Activated CD8-positive, alpha-beta T cell treated with anti-CD3 and anti-CD28 coated beads for 36 hours (primary cell): ENCODE results near the gene PILRB. TPM values are rescaled to one million over a fixed set of nuclear protein-coding genes. Genes with fewer than 3 reads are reported as not detected.

Experiments used
- ATAC-seq: fragments of 200-7000 bp; cut with Tn5 transposase; one replicate; pipeline ENCODE4 v1.10.0; 2021; ENCODE audit warnings: mild to moderate bottlenecking, moderate library complexity
- CTCF ChIA-PET: fragments of 350-600 bp; sonication (Branson Sonifier 250); formaldehyde crosslinking; loops from one replicate; lab custom pipeline; 2021; ENCODE audit warnings: antibody characterized with exemption; lab: Charles Lee
- POLR2A ChIA-PET: fragments of 350-600 bp; sonication (Branson Sonifier 250); formaldehyde crosslinking; loops from one replicate; lab custom pipeline; 2021; ENCODE audit warnings: antibody characterized with exemption; lab: Charles Lee
- DNase-seq: peaks from one replicate; pipeline ENCODE4 v3.0.0-alpha.2; 2020
- H3K27ac Mint-ChIP-seq: one replicate; pipeline ENCODE4 v1.8.0; 2021; ENCODE audit warnings: mild to moderate bottlenecking, mixed read lengths
- H3K27me3 Mint-ChIP-seq: one replicate; pipeline ENCODE4 v1.8.0; 2021; ENCODE audit warnings: mixed read lengths
- H3K36me3 Mint-ChIP-seq: one replicate; pipeline ENCODE4 v1.8.0; 2021; ENCODE audit warnings: low read depth, mixed read lengths
- H3K4me1 Mint-ChIP-seq: one replicate; pipeline ENCODE4 v1.8.0; 2021; ENCODE audit warnings: low read depth, mixed read lengths
- H3K4me3 Mint-ChIP-seq: one replicate; pipeline ENCODE4 v1.8.0; 2021; ENCODE audit warnings: mild to moderate bottlenecking, moderate library complexity, mixed read lengths
- H3K9me3 Mint-ChIP-seq: one replicate; pipeline ENCODE4 v1.8.0; 2021; ENCODE audit warnings: mixed read lengths
- CTCF ChIP-seq: fragments of 200-600 bp; IDR thresholded peaks from one replicate; pipeline ENCODE4 v1.8.0; 2022; ENCODE audit warnings: antibody characterized with exemption, mild to moderate bottlenecking
- intact Hi-C: fragments of 100-400 bp; cut with micrococcal nuclease; formaldehyde crosslinking; loops from one replicate; pipeline ENCODE4 v1.10.0; 2022
- total RNA-seq, 2 experiments: library from RNA; stranded (reverse); gene quantifications; one replicate each; pipeline ENCODE4 v1.2.3, GENCODE V29; 2021

The PILRB gene
- total RNA-seq, 2 experiments from 2014 or later: 43.7 to 46.8 TPM

GRCh38 chr7:100415448-100415847 lies 57.5 kb downstream of the PILRB start:
- H3K9me3 Mint-ChIP-seq: no peaks in the 10 kb centered on the region
- no peaks in the 10 kb centered on the region for H3K36me3 Mint-ChIP-seq
- ChIA-PET POLR2A (interaction anchor here (0.9 to 1.1 kb wide), 2 partner anchors 10 to 13 kb away, joined by 3 read pairs; partner anchors contain the start of gene ZCWPW1), CTCF (interaction anchor here (1.0 to 2.3 kb wide), 3 partner anchors 8 to 283 kb away, joined by 4 to 16 read pairs (median 5); no protein-coding TSS in a partner anchor)
- no peaks in the 10 kb centered on the region for H3K27me3 Mint-ChIP-seq
- DNase-seq (no peak), ATAC-seq (no peak)
- intact Hi-C loops: no loop called here
- no peak for TF ChIP-seq CTCF
- no peak overlapping the region for H3K27ac Mint-ChIP-seq
- H3K4me1 Mint-ChIP-seq: peaks cover 4% of the 10 kb centered on the region
- H3K4me3 Mint-ChIP-seq: no peak overlapping the region

Other genes with a start within 250 kb of the PILRB start
- gene TAF6, start 238.8 kb upstream of the PILRB start, total RNA-seq: 10 to 100 TPM; 48.6 to 55.3 TPM
- gene CNPY4, start 238.5 kb upstream of the PILRB start, total RNA-seq: 10 to 100 TPM in 1 of 2 experiments, 1 to 10 TPM in 1; 9.8 to 10.4 TPM
- gene MBLAC1, start 231.2 kb upstream of the PILRB start, total RNA-seq: 1 to 10 TPM; 1.9 to 2.1 TPM
- 100 to 1,000 TPM; 108 to 116 TPM for gene LAMTOR4, start 209.2 kb upstream of the PILRB start, total RNA-seq
- 10 to 100 TPM; 15.7 to 17.4 TPM for gene TRAPPC14, start 199.4 kb upstream of the PILRB start, total RNA-seq
- gene GAL3ST4, start 189.5 kb upstream of the PILRB start, total RNA-seq: 1 to 10 TPM; 2.4 to 2.7 TPM
- 1 to 10 TPM; 3.7 to 4.3 TPM for gene GPC2, start 180.7 kb upstream of the PILRB start, total RNA-seq
- 10 to 100 TPM; 13.2 to 15.8 TPM for gene STAG3, start 180.2 kb upstream of the PILRB start, total RNA-seq
- 10 to 100 TPM; 29.8 to 30.2 TPM for gene PVRIG, start 138.2 kb upstream of the PILRB start, total RNA-seq
- not detected for gene SPDYE3, start 50.4 kb upstream of the PILRB start, total RNA-seq
- 1 to 10 TPM; 5.8 to 6.6 TPM for gene PILRA, start 15.4 kb downstream of the PILRB start, total RNA-seq
- gene ZCWPW1, start 70.6 kb downstream of the PILRB start, total RNA-seq: 1 to 10 TPM; 2.5 to 3.6 TPM
- gene MEPCE, start 71.7 kb downstream of the PILRB start, total RNA-seq: 10 to 100 TPM; 38.3 to 38.8 TPM
- gene PPP1R35, start 78.4 kb downstream of the PILRB start, total RNA-seq: 10 to 100 TPM; 63.4 to 67.8 TPM
- gene SPACDR, start 106.1 kb downstream of the PILRB start, total RNA-seq: 1 to 10 TPM; 3.7 to 4.6 TPM
- gene TSC22D4, start 121.1 kb downstream of the PILRB start, total RNA-seq: 10 to 100 TPM; 92.6 to 94.2 TPM
- gene NYAP1, start 125.8 kb downstream of the PILRB start, total RNA-seq: under 1 TPM; 0.32 to 0.38 TPM
- gene AGFG2, start 181.1 kb downstream of the PILRB start, total RNA-seq: 10 to 100 TPM; 45.6 to 45.8 TPM
- 10 to 100 TPM in 1 of 2 experiments, 1 to 10 TPM in 1; 9.9 to 12.8 TPM for gene SAP25, start 215.8 kb downstream of the PILRB start, total RNA-seq
- 10 to 100 TPM; 77.7 to 78.7 TPM for gene LRCH4, start 228.0 kb downstream of the PILRB start, total RNA-seq
- 1 to 10 TPM; 1.4 to 1.5 TPM for gene FBXO24, start 228.2 kb downstream of the PILRB start, total RNA-seq
- gene PCOLCE, start 244.2 kb downstream of the PILRB start, total RNA-seq: 1 to 10 TPM; 3.9 to 4.6 TPM